ENCODE data around the gene TRAPPC2B.
"Not testable (repeated sequence)": the region's sequence is repeated elsewhere in the genome, so short reads cannot be mapped to it uniquely, and the experiment has no call there.

The TRAPPC2B gene

GRCh38 chr19:57351867-57352266 is 11.5 kb upstream of the TRAPPC2B start:
- H3K4me3 Mint-ChIP-seq = peak overlapping the region; percentile 96
- H3K27me3 Mint-ChIP-seq = no peaks in the 10 kb centered on the region
- peaks cover 32% of the 10 kb centered on the region for H3K9me3 Mint-ChIP-seq
- H3K36me3 Mint-ChIP-seq = peaks cover 58% of the 10 kb centered on the region
- no peak for ATAC-seq
- peaks cover 37% of the 10 kb centered on the region for H3K4me1 Mint-ChIP-seq
- H3K27ac Mint-ChIP-seq = peak overlapping the region; percentile 96

DNA sequence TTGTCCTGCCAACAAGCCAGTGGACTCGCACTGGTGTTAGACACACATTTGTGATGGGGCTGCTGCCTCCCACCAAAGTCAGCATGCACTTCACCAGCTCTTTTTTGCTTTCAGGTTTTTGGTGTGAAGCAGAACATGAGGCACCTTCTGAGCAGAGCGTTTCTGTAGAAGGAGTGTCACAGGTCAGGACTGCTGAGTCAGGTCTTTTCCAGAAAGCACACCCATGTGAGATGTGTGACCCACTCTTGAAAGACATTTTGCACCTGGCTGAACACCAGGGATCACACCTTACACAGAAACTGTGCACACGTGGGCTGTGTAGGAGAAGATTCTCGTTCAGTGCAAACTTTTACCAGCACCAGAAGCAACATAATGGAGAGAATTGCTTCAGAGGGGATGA is 7.4 kb upstream of the TRAPPC2B start:
- ATAC-seq = no peak
- Mint-ChIP-seq H3K27me3 (no peaks in the 10 kb centered on the region), H3K4me1 (peaks cover 29% of the 10 kb centered on the region), H3K36me3 (peaks cover 86% of the 10 kb centered on the region), H3K4me3 (no peak overlapping the region), H3K9me3 (peaks cover 39% of the 10 kb centered on the region), H3K27ac (no peak overlapping the region)

- H3K27me3 Mint-ChIP-seq = no peaks in the 10 kb centered on the region
- H3K4me1 Mint-ChIP-seq = peaks cover 14% of the 10 kb centered on the region
- H3K4me3 Mint-ChIP-seq = no peak overlapping the region
- no peak overlapping the region for H3K27ac Mint-ChIP-seq
- ATAC-seq = no peak
- peaks cover 40% of the 10 kb centered on the region for H3K9me3 Mint-ChIP-seq
- peaks cover 77% of the 10 kb centered on the region for H3K36me3 Mint-ChIP-seq
These were observed 5.9 kb upstream of the TRAPPC2B start for GRCh38 chr19:57357406-57357805.

DNA sequence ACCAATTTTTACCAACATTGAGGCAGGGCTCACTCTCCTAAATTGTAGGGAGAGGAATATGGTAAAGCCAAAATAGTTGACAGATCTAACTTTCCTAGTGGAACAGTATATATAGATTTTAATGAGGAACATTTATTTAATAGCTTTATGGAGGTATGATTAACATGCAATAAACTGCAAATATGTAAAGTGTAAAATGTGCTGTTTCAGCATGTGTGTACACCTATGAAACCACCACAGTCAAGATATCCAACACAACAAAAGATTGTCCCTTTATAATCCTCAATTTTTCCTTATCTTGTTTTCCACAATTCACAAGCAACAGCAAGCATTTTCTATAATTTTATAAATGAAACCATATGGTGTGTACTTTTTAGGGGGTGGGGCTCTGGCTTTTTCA is 4.1 kb upstream of the TRAPPC2B start:
- Mint-ChIP-seq H3K4me1 (peaks cover 14% of the 10 kb centered on the region), H3K9me3 (peaks cover 30% of the 10 kb centered on the region), H3K27me3 (no peaks in the 10 kb centered on the region), H3K4me3 (no peak overlapping the region), H3K27ac (no peak overlapping the region), H3K36me3 (peaks cover 66% of the 10 kb centered on the region)
- no peak for ATAC-seq

DNA sequence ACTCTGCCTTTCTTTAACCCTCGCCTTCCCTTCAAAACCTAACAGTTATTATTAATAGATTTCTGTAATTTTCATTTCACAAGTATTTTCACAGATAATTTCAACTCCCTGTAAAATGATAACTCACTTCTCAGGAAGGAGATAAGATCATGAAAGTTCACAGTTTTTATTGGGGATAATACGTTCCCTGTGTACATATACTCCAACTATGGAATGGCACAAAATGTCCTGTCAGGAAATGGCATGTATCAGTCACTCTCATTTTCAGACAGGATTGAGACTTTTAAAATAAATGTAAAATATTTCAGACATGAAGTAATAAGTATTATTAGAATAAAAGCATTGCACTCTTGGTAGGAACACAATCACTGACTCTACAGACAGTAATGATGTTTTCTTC is 932 bp upstream of the TRAPPC2B start:
- Mint-ChIP-seq H3K27ac (peak overlapping the region; percentile 90), H3K27me3 (no peaks in the 10 kb centered on the region), H3K36me3 (peaks cover 35% of the 10 kb centered on the region), H3K4me1 (peaks cover 17% of the 10 kb centered on the region), H3K4me3 (no peak overlapping the region), H3K9me3 (peaks cover 11% of the 10 kb centered on the region)
- no peak for ATAC-seq

- H3K9me3 Mint-ChIP-seq = peaks cover 9% of the 10 kb centered on the region
These were observed 384 bp downstream of the TRAPPC2B start for GRCh38 chr19:57363688-57364181.

DNA sequence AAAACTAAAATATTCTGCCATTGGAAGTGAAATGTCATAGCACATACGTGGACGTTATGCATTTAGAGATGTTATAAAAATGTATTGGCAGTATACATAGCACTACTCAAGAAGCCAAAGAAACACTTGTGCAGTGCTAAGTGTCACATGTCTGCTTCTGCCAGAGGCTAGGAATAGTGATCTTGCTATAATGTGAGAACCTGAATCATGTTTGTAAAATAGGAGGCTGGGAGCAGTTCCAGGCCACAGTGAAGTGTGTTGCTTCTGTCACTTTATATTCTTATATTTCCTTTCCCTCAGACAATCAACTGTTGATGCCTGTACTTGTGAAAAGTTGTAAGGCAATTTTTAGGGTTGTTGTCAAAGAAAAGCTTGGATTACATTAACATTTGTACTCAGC is 3.4 kb downstream of the TRAPPC2B start:
- Mint-ChIP-seq H3K9me3 (peaks cover 10% of the 10 kb centered on the region), H3K27ac (no peak overlapping the region), H3K4me3 (no peak overlapping the region), H3K36me3 (peaks cover 45% of the 10 kb centered on the region), H3K4me1 (peaks cover 28% of the 10 kb centered on the region), H3K27me3 (no peaks in the 10 kb centered on the region)
- ATAC-seq = no peak

More at GRCh38 chr19:57363688-57364181, 384 bp downstream of the TRAPPC2B start:
- Mint-ChIP-seq H3K4me3 (peak overlapping the region; percentile 95), H3K27ac (peak overlapping the region; percentile 90), H3K36me3 (peaks cover 28% of the 10 kb centered on the region), H3K4me1 (peaks cover 19% of the 10 kb centered on the region), H3K27me3 (no peaks in the 10 kb centered on the region)
- peak; percentile 20 for ATAC-seq

- H3K27me3 Mint-ChIP-seq = no peaks in the 10 kb centered on the region
- H3K4me1 Mint-ChIP-seq = peaks cover 5% of the 10 kb centered on the region
- H3K4me3 Mint-ChIP-seq = no peak overlapping the region
- peaks cover 100% of the 10 kb centered on the region for H3K36me3 Mint-ChIP-seq
- no peak for ATAC-seq
- H3K27ac Mint-ChIP-seq = no peak overlapping the region
- H3K9me3 Mint-ChIP-seq = peaks cover 25% of the 10 kb centered on the region
These were observed 10.8 kb downstream of the TRAPPC2B start for GRCh38 chr19:57374179-57374578.

- H3K27me3 Mint-ChIP-seq, ATAC-seq, H3K4me1 Mint-ChIP-seq, H3K4me3 Mint-ChIP-seq, H3K27ac Mint-ChIP-seq: not testable (repeated sequence)
- H3K36me3 Mint-ChIP-seq = peaks cover 100% of the 10 kb centered on the region
- peaks cover 28% of the 10 kb centered on the region for H3K9me3 Mint-ChIP-seq
These were observed 11.3 kb downstream of the TRAPPC2B start for GRCh38 chr19:57374647-57375046.

GRCh38 chr19:57376151-57376550 is 12.8 kb downstream of the TRAPPC2B start:
- H3K27ac Mint-ChIP-seq = no peak overlapping the region
- no peaks in the 10 kb centered on the region for H3K27me3 Mint-ChIP-seq
- H3K9me3 Mint-ChIP-seq = peaks cover 29% of the 10 kb centered on the region
- no peak for ATAC-seq
- H3K36me3 Mint-ChIP-seq = peaks cover 92% of the 10 kb centered on the region
- no peak overlapping the region for H3K4me3 Mint-ChIP-seq
- H3K4me1 Mint-ChIP-seq = no peaks in the 10 kb centered on the region

DNA sequence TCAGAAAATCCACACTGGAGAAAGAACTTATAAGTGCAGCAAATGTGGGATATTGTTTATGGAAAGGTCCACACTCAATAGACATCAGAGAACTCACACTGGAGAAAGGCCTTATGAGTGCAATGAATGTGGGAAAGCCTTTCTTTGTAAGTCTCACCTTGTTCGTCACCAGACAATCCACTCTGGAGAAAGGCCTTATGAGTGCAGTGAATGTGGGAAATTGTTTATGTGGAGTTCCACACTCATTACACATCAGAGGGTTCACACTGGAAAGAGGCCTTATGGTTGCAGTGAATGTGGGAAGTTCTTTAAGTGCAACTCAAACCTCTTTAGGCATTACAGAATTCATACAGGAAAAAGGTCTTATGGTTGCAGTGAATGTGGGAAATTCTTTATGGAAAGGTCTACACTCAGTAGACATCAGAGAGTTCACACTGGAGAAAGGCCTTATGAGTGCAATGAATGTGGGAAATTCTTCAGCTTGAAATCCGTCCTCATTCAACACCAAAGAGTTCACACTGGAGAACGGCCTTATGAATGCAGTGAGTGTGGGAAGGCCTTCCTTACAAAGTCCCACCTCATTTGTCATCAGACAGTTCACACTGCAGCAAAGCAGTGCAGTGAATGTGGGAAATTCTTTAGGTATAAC is 14.3 kb downstream of the TRAPPC2B start:
- no peak overlapping the region for H3K27ac Mint-ChIP-seq
- no peak for ATAC-seq
- H3K4me1 Mint-ChIP-seq = no peaks in the 10 kb centered on the region
- peaks cover 77% of the 10 kb centered on the region for H3K36me3 Mint-ChIP-seq
- H3K27me3 Mint-ChIP-seq = no peaks in the 10 kb centered on the region
- no peak overlapping the region for H3K4me3 Mint-ChIP-seq
- peaks cover 29% of the 10 kb centered on the region for H3K9me3 Mint-ChIP-seq

DNA sequence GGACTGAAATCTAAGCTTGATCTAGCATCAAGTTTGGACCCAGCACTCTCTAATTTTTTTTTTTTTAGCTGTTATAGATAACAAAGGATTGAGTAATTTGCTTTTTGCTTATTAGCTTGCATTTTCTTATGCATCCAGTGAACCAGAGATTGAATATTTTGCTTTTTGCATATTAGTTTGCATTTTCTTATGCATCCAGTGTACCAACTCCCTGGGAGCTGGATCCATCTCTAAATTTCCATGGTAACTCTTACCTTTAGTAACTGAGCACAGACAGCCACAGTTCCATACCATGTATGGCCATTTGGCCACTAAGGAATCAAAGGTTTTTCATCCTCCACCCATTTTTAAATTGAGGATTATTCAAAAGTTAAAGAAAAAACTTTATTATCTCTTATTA is 17.6 kb downstream of the TRAPPC2B start:
- Mint-ChIP-seq H3K4me3 (no peak overlapping the region), H3K4me1 (no peaks in the 10 kb centered on the region), H3K27me3 (no peaks in the 10 kb centered on the region), H3K36me3 (peaks cover 44% of the 10 kb centered on the region), H3K9me3 (peaks cover 25% of the 10 kb centered on the region), H3K27ac (no peak overlapping the region)
- ATAC-seq = no peak

DNA sequence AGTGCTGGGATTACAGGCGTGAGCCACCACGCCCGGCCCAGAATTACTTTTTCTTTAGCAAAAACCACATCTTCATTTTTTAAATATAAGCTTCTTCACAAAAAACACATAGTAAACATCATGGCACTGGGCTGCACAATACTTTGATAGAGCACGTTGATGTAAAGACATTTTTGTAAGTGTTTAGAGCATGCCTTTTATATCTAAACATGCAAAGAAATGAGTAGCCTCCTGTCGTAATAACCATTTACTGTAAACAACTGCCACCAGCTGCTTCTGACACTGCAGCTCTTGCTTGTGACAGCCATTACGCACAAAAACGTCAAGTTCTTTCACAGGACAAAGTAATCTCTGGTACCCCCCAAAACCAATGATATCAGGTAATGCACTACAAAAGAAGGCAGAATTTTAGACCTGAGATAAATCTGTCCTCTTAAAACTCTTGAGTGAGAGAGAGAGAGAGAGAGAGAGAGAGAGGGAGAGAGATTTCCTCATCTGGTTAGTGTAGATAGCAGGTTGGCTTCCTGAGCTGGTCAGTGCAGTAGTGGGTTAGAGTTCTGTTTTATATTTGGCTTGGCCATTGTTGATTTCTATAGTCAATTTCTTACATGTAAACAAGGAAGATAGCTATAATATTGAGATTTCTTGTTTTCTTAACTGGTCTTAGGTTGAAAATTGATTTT is 19.6 kb downstream of the TRAPPC2B start:
- H3K27ac Mint-ChIP-seq = no peak overlapping the region
- H3K9me3 Mint-ChIP-seq = peaks cover 15% of the 10 kb centered on the region

DNA sequence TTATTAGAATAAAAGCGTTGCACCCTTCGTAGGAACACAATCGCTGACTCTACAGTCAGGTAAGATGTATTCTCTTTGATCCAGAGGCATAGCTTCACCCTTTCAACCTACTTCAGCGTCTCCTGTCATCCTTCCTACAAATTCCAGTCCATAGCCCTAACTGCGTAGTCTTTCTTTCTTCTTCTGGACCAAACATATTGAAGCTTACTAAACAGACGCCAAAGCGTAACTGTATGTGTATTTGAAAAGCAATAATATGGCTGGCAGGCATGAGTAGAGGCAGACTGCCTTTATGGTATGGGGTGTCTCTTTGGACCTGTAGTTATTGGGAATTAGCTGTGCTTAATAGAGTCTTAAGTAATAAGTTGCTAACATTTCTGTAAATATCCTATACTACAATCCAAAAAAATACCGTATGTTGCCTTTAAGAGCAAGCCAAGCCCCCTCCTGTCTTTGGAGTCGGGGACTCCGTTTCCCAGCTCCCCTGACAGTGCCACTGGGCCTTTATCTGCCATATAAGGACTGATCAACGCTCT is 25.9 kb downstream of the TRAPPC2B start:
- peaks cover 1% of the 10 kb centered on the region for H3K9me3 Mint-ChIP-seq
- peaks cover 34% of the 10 kb centered on the region for H3K36me3 Mint-ChIP-seq
- H3K4me1 Mint-ChIP-seq = peaks cover 40% of the 10 kb centered on the region
- no peaks in the 10 kb centered on the region for H3K27me3 Mint-ChIP-seq
- no peak for ATAC-seq
- H3K27ac Mint-ChIP-seq = peak overlapping the region; percentile 91
- H3K4me3 Mint-ChIP-seq = peak overlapping the region; percentile 98

More for the DNA sequence above, 19.6 kb downstream of the TRAPPC2B start:
- H3K4me1 Mint-ChIP-seq = no peaks in the 10 kb centered on the region
- no peaks in the 10 kb centered on the region for H3K27me3 Mint-ChIP-seq
- H3K36me3 Mint-ChIP-seq = peaks cover 24% of the 10 kb centered on the region
- H3K4me3 Mint-ChIP-seq = no peak overlapping the region
- ATAC-seq = no peak

GRCh38 chr19:57389730-57390598 is 26.6 kb downstream of the TRAPPC2B start, which contains the start of gene ZNF548:
Gene ZNF548, plus strand, starts transcription at chr19:57389854. Its CDS starts 246 bp downstream, at chr19:57390100.
- Mint-ChIP-seq H3K27ac (peak within 1 kb of the TSS; percentile 91), H3K9me3 (peaks cover 7% of the 10 kb centered on the region), H3K36me3 (peaks cover 41% of the 10 kb centered on the region), H3K27me3 (no peaks in the 10 kb centered on the region), H3K4me3 (peak within 1 kb of the TSS; percentile 98), H3K4me1 (peaks cover 47% of the 10 kb centered on the region)
- peak; percentile 100 for ATAC-seq
